Common myeloid progenitor, CD34-positive (primary cell): Measurements from ENCODE around the gene DIP2A.

Experiments used
- CTCF ChIA-PET: fragments of 350-600 bp; sonication (Branson Sonifier 250); formaldehyde crosslinking; loops from one replicate; lab custom pipeline; 2021; ENCODE audit warnings: antibody characterized with exemption; lab: Charles Lee
- POLR2A ChIA-PET: fragments of 350-600 bp; sonication (Branson Sonifier 250); formaldehyde crosslinking; loops from one replicate; lab custom pipeline; 2021; ENCODE audit warnings: antibody characterized with exemption; lab: Charles Lee
- DNase-seq, 3 donors: peaks; one replicate each; pipeline versions ENCODE4 v3.0.0 to v3.0.0-alpha.2; 2013
- H3K27ac ChIP-seq, 2 experiments: 1 replicate in 1 of 2; 2 replicates in 1 of 2; pipeline ENCODE4 v1.7.0; 2013; ENCODE audit warnings: inconsistent platforms in 2 of 2, low read length in 2 of 2, mild to moderate bottlenecking in 2 of 2, low read depth in 1 of 2, moderate library complexity in 1 of 2; ENCODE audit not compliant: severe bottlenecking in 2 of 2, insufficient read depth in 1 of 2, poor library complexity in 1 of 2
- H3K27me3 ChIP-seq, 5 experiments: replicated peaks in 2 of 5; 1 replicate in 3 of 5; 2 replicates in 2 of 5; pipeline versions ENCODE4 v1.6.1 to v1.7.0; 2013; ENCODE audit warnings: low read length in 4 of 5, mild to moderate bottlenecking in 2 of 5, moderate library complexity in 2 of 5, inconsistent platforms in 1 of 5; ENCODE audit not compliant: insufficient read depth in 5 of 5, control insufficient read depth in 4 of 5
- H3K36me3 ChIP-seq, 4 experiments: 1 replicate in 2 of 4; 2 replicates in 2 of 4; pipeline versions ENCODE4 v1.6.1 to v1.7.0; 2013; ENCODE audit warnings: low read length in 3 of 4, control low read depth in 1 of 4, mild to moderate bottlenecking in 1 of 4; ENCODE audit not compliant: control insufficient read depth in 4 of 4, insufficient read depth in 4 of 4
- H3K4me1 ChIP-seq, 4 experiments: 1 replicate in 3 of 4; 2 replicates in 1 of 4; pipeline versions ENCODE4 v1.6.1 to v1.7.1; 2013; ENCODE audit warnings: low read length in 3 of 4, mild to moderate bottlenecking in 3 of 4, control low read depth in 1 of 4, inconsistent platforms in 1 of 4, moderate library complexity in 1 of 4; ENCODE audit not compliant: control insufficient read depth in 4 of 4, insufficient read depth in 4 of 4; ENCODE audit errors: control extremely low read depth in 1 of 4
- H3K4me3 ChIP-seq, 7 experiments: 1 replicate in 4 of 7; 2 replicates in 3 of 7; pipeline versions ENCODE4 v1.5.1 to v1.7.0; 2013; ENCODE audit warnings: mild to moderate bottlenecking in 7 of 7, low read length in 6 of 7, moderate library complexity in 6 of 7, inconsistent platforms in 2 of 7, low read depth in 2 of 7, control low read depth in 1 of 7; ENCODE audit not compliant: insufficient read depth in 4 of 7, control insufficient read depth in 1 of 7; ENCODE audit errors: extremely low read depth in 1 of 7
- H3K9me3 ChIP-seq, 5 experiments: 1 replicate in 4 of 5; 2 replicates in 1 of 5; pipeline versions ENCODE4 v1.6.1 to v1.7.1; 2013; ENCODE audit warnings: low read length in 4 of 5, mild to moderate bottlenecking in 2 of 5, inconsistent platforms in 1 of 5, low read depth in 1 of 5, moderate library complexity in 1 of 5; ENCODE audit not compliant: control insufficient read depth in 4 of 5, insufficient read depth in 2 of 5; ENCODE audit errors: control extremely low read depth in 1 of 5
- WGBS: methylation state at CpG from one replicate; pipeline ENCODE4 v1.1.5; 2013; ENCODE audit not compliant: insufficient coverage; 5-methylcytosine and 5-hydroxymethylcytosine counted together

Gene DIP2A

GRCh38 chr21:46413365-46413696 is 45.4 kb upstream of the DIP2A start:
- Histone ChIP-seq H3K9me3 (no peaks in the 10 kb centered on the region), H3K4me3 (no peak overlapping the region), H3K4me1 (no peaks in the 10 kb centered on the region), H3K27me3 (no peaks in the 10 kb centered on the region), H3K36me3 (peaks cover 0 to 78% (median 39%) of the 10 kb centered on the region in 4 experiments), H3K27ac (no peak overlapping the region)
- WGBS: 98% methylated on average over 9 of the region's 9 CpGs
- DNase-seq: no peak
- CTCF ChIA-PET: interaction anchor here (1.5 kb wide), 1 partner anchor 14 kb away, joined by 3 read pairs; no protein-coding TSS in a partner anchor
- POLR2A ChIA-PET: no interaction called here

- H3K36me3 ChIP-seq: peaks cover 0 to 86% (median 50%) of the 10 kb centered on the region in 4 experiments
- CTCF ChIA-PET: no interaction called here
- 97% methylated on average over 13 of the region's 13 CpGs for WGBS
Observed at GRCh38 chr21:46414965-46415275, 43.8 kb upstream of the DIP2A start.

DNA sequence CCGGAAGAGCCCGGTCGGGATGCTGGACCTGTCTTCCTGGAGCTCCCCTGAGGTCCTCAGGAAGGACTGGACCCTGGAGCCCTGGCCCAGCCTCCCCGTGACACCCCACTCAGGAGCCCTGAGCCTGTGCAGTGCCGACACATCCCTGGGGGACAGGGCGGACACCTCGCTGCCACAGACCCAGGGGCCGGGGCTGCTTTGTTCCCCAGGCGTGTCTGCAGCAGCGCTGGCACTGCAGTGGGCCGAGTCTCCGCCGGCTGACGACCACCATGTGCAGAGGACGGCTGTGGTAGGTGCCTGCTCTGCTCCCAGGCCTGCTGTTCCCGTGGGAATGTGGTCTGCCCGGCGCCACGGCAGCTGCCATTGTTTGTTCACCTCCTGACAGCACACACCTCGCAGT is 42.1 kb upstream of the DIP2A start:
- no peak overlapping the region for H3K27ac ChIP-seq
- no peak overlapping the region for H3K4me3 ChIP-seq
- no peaks in the 10 kb centered on the region for H3K27me3 ChIP-seq
- ChIA-PET POLR2A (no interaction called here), CTCF (no interaction called here)
- no peak for DNase-seq
- WGBS: 98% methylated on average over 20 of the region's 20 CpGs
- no peaks in the 10 kb centered on the region for H3K4me1 ChIP-seq
- H3K36me3 ChIP-seq: peaks cover 3 to 87% (median 49%) of the 10 kb centered on the region in 4 experiments
- H3K9me3 ChIP-seq: no peaks in the 10 kb centered on the region

More at GRCh38 chr21:46414965-46415275, 43.8 kb upstream of the DIP2A start:
- POLR2A ChIA-PET: no interaction called here
- no peak for DNase-seq
- Histone ChIP-seq H3K4me3 (no peak overlapping the region), H3K9me3 (no peaks in the 10 kb centered on the region), H3K27me3 (no peaks in the 10 kb centered on the region), H3K4me1 (no peaks in the 10 kb centered on the region), H3K27ac (no peak overlapping the region)

- H3K9me3 ChIP-seq: no peaks in the 10 kb centered on the region
- no peak overlapping the region for H3K27ac ChIP-seq
- H3K27me3 ChIP-seq: no peaks in the 10 kb centered on the region
- no peak overlapping the region for H3K4me3 ChIP-seq
- 96% methylated on average over 24 of the region's 25 CpGs for WGBS
- no peak for DNase-seq
- ChIA-PET POLR2A (no interaction called here), CTCF (no interaction called here)
- H3K36me3 ChIP-seq: peaks cover 3 to 82% (median 49%) of the 10 kb centered on the region in 4 experiments
- peaks cover 0 to 4% (median 2%) of the 10 kb centered on the region in 4 experiments for H3K4me1 ChIP-seq
Observed at GRCh38 chr21:46418265-46418946, 40.3 kb upstream of the DIP2A start.

DNA sequence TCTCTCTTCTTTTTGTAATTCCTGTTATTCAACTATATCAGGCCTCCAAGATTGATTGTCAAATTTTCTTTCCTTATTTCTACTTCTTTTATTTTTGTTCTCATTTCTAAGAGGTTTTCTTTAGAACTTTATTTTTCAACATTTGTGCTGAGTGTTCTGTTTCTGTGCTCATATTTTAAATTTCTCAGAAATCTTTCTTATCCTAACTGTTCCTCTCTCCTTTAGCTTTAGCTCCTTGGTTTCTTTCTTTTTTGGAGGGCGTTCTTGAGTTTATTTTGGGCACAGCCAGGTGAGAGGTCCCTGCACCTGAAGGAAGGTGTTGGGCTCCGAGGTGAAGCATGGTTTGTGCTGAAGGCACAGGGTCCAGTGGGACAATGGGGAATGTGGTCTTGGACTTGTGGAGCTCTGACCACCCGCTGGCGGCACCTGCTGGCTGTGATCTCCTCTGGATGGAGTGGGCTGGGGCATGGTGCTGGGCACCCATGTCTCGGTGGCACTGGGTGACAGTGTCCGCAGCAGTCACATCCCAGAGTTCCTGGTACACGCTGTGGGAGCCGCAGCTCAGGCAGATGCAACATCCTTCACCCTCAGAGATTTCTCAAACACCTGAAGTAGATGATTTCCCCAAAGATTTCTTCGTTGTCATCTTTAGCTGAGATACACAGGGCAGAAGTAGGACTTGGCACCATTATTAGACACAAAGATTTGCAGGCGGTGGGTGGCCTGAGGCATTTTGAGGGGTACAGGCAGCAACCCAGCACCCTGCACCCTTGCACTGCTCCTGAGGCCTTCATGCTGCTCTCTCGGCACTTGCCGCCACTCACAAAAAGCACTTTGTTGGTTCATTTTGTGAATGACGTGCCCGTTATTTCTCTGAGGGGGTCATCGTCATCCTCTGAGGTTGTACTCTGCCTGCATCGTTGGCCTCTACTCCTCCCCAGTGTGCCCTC is 38.2 kb upstream of the DIP2A start:
- Histone ChIP-seq H3K4me3 (no peak overlapping the region), H3K4me1 (peaks cover 0 to 8% (median 2%) of the 10 kb centered on the region in 4 experiments), H3K27me3 (no peaks in the 10 kb centered on the region), H3K9me3 (no peaks in the 10 kb centered on the region), H3K36me3 (peaks cover 3 to 77% (median 47%) of the 10 kb centered on the region in 4 experiments), H3K27ac (no peak overlapping the region)
- 98% methylated on average over 12 of the region's 16 CpGs for WGBS
- no peak for DNase-seq
- ChIA-PET CTCF (interaction anchor here (2.3 kb wide), 1 partner anchor 8 kb away, joined by 7 read pairs; no protein-coding TSS in a partner anchor), POLR2A (no interaction called here)

- WGBS: 97% methylated on average over 23 of the region's 23 CpGs
- H3K36me3 ChIP-seq: peaks cover 3 to 76% (median 48%) of the 10 kb centered on the region in 4 experiments
Observed at GRCh38 chr21:46421191-46421750, 37.4 kb upstream of the DIP2A start.

More at GRCh38 chr21:46421191-46421750, 37.4 kb upstream of the DIP2A start:
- Histone ChIP-seq H3K9me3 (no peaks in the 10 kb centered on the region), H3K4me1 (peaks cover 0 to 8% (median 2%) of the 10 kb centered on the region in 4 experiments), H3K27me3 (no peaks in the 10 kb centered on the region), H3K4me3 (no peak overlapping the region), H3K27ac (no peak overlapping the region)
- CTCF ChIA-PET: interaction anchor here (2.3 kb wide), 1 partner anchor 9 kb away, joined by 7 read pairs; no protein-coding TSS in a partner anchor
- POLR2A ChIA-PET: no interaction called here
- DNase-seq: no peak
